Esophagus muscularis mucosa (tissue), 4 donors: Measurements from ENCODE around the gene CD34. TPM values are rescaled to one million over a fixed set of nuclear protein-coding genes. Genes with fewer than 3 reads are reported as not detected.

Experiments
- DNase-seq: peaks from one replicate; pipeline ENCODE4 v3.0.0-alpha.2; 2017; ENCODE audit errors: extremely low spot score
- H3K27ac ChIP-seq, 4 donors: fragments of 200-600 bp; sonication (generic); replicated peaks in 1 of 4; 1 replicate in 3 of 4; 2 replicates in 1 of 4; pipeline ENCODE4 v1.5.1; 2016 to 2019; ENCODE audit warnings: mild to moderate bottlenecking in 1 of 4
- H3K27me3 ChIP-seq, 4 donors: fragments of 200-600 bp; sonication (generic); one replicate each; pipeline versions ENCODE4 v1.5.1 to v1.6.0; 2016 to 2019
- H3K36me3 ChIP-seq, 4 donors: fragments of 200-600 bp; sonication (generic); one replicate each; pipeline ENCODE4 v1.5.1; 2016 to 2019
- H3K4me1 ChIP-seq, 4 donors: fragments of 200-600 bp; sonication (generic); one replicate each; pipeline ENCODE4 v1.5.1; 2016 to 2019
- H3K4me3 ChIP-seq, 4 donors: fragments of 200-600 bp; sonication (generic); 1 replicate in 2 of 4; 2 replicates in 2 of 4; pipeline ENCODE4 v1.5.1; 2016 to 2019; ENCODE audit warnings: mild to moderate bottlenecking in 4 of 4, moderate library complexity in 1 of 4
- H3K9me3 ChIP-seq, 4 donors: fragments of 200-600 bp; sonication (generic); 1 replicate in 3 of 4; 2 replicates in 1 of 4; pipeline ENCODE4 v1.5.1; 2016 to 2019
- CTCF ChIP-seq, 3 experiments: fragments of 200-600 bp in 2 of 3; fragments of 450-650 bp in 1 of 3; sonication (generic) in 2 of 3; IDR thresholded peaks; one replicate each; pipeline ENCODE4 v1.5.1; 2017 to 2019; ENCODE audit warnings: antibody characterized with exemption in 3 of 3, mild to moderate bottlenecking in 2 of 3, moderate library complexity in 1 of 3
- EP300 ChIP-seq: sonication (generic); formaldehyde crosslinking; IDR thresholded peaks from one replicate; pipeline ENCODE4 v1.6.1; 2017; ENCODE audit warnings: antibody characterized with exemption
- POLR2A ChIP-seq: fragments of 450-650 bp; IDR thresholded peaks from one replicate; pipeline ENCODE4 v1.6.1; 2017; ENCODE audit warnings: antibody characterized with exemption, moderate library complexity, mild to moderate bottlenecking, low read depth
- POLR2AphosphoS5 ChIP-seq, 2 donors: sonication (generic); formaldehyde crosslinking; IDR thresholded peaks; one replicate each; pipeline ENCODE4 v1.6.1; 2017; ENCODE audit warnings: antibody characterized with exemption in 2 of 2
- WGBS: methylation state at CpG from one replicate; pipeline ENCODE4 v1.1.5; 2018; 5-methylcytosine and 5-hydroxymethylcytosine counted together
- intact Hi-C: fragments of 100-400 bp; cut with DNase I; formaldehyde crosslinking; loops from one replicate; pipeline ENCODE4 v1.15.1; 2023
- total RNA-seq, 4 donors: library from RNA; depleted of rRNA; stranded (reverse); fragments of >200 nt; gene quantifications; one replicate each; pipeline versions ENCODE4 v1.1.0 to v1.2.1, GENCODE V29; 2016

The CD34 gene
- total RNA-seq, 4 donors from 2014 or later: 70.2 to 136 (median 93.3) TPM

GRCh38 chr1:207908107-207908734 is 2.7 kb downstream of the CD34 start:
- H3K4me3 ChIP-seq: peak overlapping the region; percentile 56 to 60 (median 56)
- peak overlapping the region; percentile 74 to 83 (median 80) for H3K27ac ChIP-seq
- peaks cover 0 to 39% (median 0%) of the 10 kb centered on the region in 4 donors for H3K27me3 ChIP-seq
- H3K9me3 ChIP-seq: no peaks in the 10 kb centered on the region
- WGBS: 49% methylated on average over 7 of the region's 7 CpGs
- intact Hi-C loops: no loop called here
- no peak for DNase-seq
- H3K36me3 ChIP-seq: no peaks in the 10 kb centered on the region
- H3K4me1 ChIP-seq: peaks cover 15 to 43% (median 29%) of the 10 kb centered on the region in 4 donors
- TF ChIP-seq EP300 (no peak), POLR2A (no peak), POLR2AphosphoS5 (IDR thresholded peaks at IDR 0.05) (peak in 1 of 2 donors; percentile 22), CTCF (IDR thresholded peaks at IDR 0.05) (peak in 1 of 3 experiments; percentile 5)

- H3K4me1 ChIP-seq: peaks cover 11 to 39% (median 25%) of the 10 kb centered on the region in 4 donors
- intact Hi-C loops: no loop called here
- H3K4me3 ChIP-seq: no peak overlapping the region
Observed at GRCh38 chr1:207904391-207904790, 6.5 kb downstream of the CD34 start.

GRCh38 chr1:207903767-207904166 is 7.2 kb downstream of the CD34 start:
- no peak overlapping the region for H3K4me3 ChIP-seq
- no peaks in the 10 kb centered on the region for H3K9me3 ChIP-seq
- H3K27ac ChIP-seq: peak overlapping the region; percentile 6 to 46 (median 30)
- intact Hi-C loops: no loop called here
- TF ChIP-seq EP300 (no peak), POLR2AphosphoS5 (IDR thresholded peaks at IDR 0.05) (no peak), POLR2A (no peak), CTCF (IDR thresholded peaks at IDR 0.05) (no peak)
- WGBS: 71% methylated on average over 3 of the region's 3 CpGs
- no peak for DNase-seq
- H3K27me3 ChIP-seq: no peaks in the 10 kb centered on the region
- H3K4me1 ChIP-seq: peaks cover 11 to 42% (median 28%) of the 10 kb centered on the region in 4 donors
- H3K36me3 ChIP-seq: peaks cover 0 to 2% (median 0%) of the 10 kb centered on the region in 4 donors

More at GRCh38 chr1:207904391-207904790, 6.5 kb downstream of the CD34 start:
- Histone ChIP-seq H3K36me3 (no peaks in the 10 kb centered on the region), H3K27ac (peak overlapping the region; percentile 9 to 46 (median 30)), H3K9me3 (no peaks in the 10 kb centered on the region), H3K27me3 (peaks cover 0 to 3% (median 0%) of the 10 kb centered on the region in 4 donors)
- 71% methylated on average over 1 of the region's 1 CpG for WGBS
- no peak for DNase-seq
- TF ChIP-seq EP300 (no peak), POLR2AphosphoS5 (IDR thresholded peaks at IDR 0.05) (no peak), CTCF (IDR thresholded peaks at IDR 0.05) (no peak), POLR2A (no peak)

- H3K36me3 ChIP-seq: peaks cover 0 to 9% (median 0%) of the 10 kb centered on the region in 4 donors
- no peak for DNase-seq
- no peaks in the 10 kb centered on the region for H3K27me3 ChIP-seq
- TF ChIP-seq POLR2A (no peak), EP300 (no peak), POLR2AphosphoS5 (IDR thresholded peaks at IDR 0.05) (no peak), CTCF (IDR thresholded peaks at IDR 0.05) (no peak)
- intact Hi-C loops: no loop called here
- no peak overlapping the region for H3K4me3 ChIP-seq
- WGBS: 76% methylated on average over 2 of the region's 2 CpGs
- peaks cover 12 to 49% (median 30%) of the 10 kb centered on the region in 4 donors for H3K4me1 ChIP-seq
- H3K9me3 ChIP-seq: no peaks in the 10 kb centered on the region
- peak overlapping the region in 3 of 4 donors; percentile 22 to 39 (median 32) for H3K27ac ChIP-seq
Observed at GRCh38 chr1:207903053-207903452, 7.9 kb downstream of the CD34 start.
